Tibial nerve (tissue), 4 donors: ENCODE measurements around the gene LTBP3. TPM values are rescaled to one million over a fixed set of nuclear protein-coding genes. Genes with fewer than 3 reads are reported as not detected.
A peak's percentile ranks its signal among the peaks of the same experiment; 100 is the strongest.
"Not testable (repeated sequence)": the region's sequence is repeated elsewhere in the genome, so short reads cannot be mapped to it uniquely, and the experiment has no call there.

ENCODE experiments used
- DNase-seq, 2 donors: peaks; one replicate each; pipeline ENCODE4 v3.0.0-alpha.2; 2019; ENCODE audit warnings: low spot score in 2 of 2
- H3K27ac ChIP-seq, 4 donors: fragments of 200-600 bp; sonication (generic) in 3 of 4; one replicate each; pipeline ENCODE4 v1.5.1; 2017 to 2019; ENCODE audit warnings: mild to moderate bottlenecking in 1 of 4
- H3K27me3 ChIP-seq, 2 donors: fragments of 200-600 bp; sonication (generic) in 1 of 2; one replicate each; pipeline versions ENCODE4 v1.5.1 to v1.6.0; 2017 to 2019
- H3K36me3 ChIP-seq, 3 donors: fragments of 200-600 bp; sonication (generic); one replicate each; pipeline ENCODE4 v1.5.1; 2018 to 2019
- H3K4me1 ChIP-seq, 4 donors: fragments of 200-600 bp; sonication (generic) in 3 of 4; one replicate each; pipeline ENCODE4 v1.5.1; 2017 to 2019
- H3K4me3 ChIP-seq, 4 donors: fragments of 200-600 bp; sonication (generic) in 3 of 4; one replicate each; pipeline ENCODE4 v1.5.1; 2017 to 2019; ENCODE audit warnings: mild to moderate bottlenecking in 1 of 4, moderate library complexity in 1 of 4
- H3K9me3 ChIP-seq, 4 donors: fragments of 200-600 bp; sonication (generic) in 3 of 4; one replicate each; pipeline ENCODE4 v1.5.1; 2017 to 2019
- CTCF ChIP-seq, 5 experiments: fragments of 200-600 bp in 3 of 5; fragments of 450-650 bp in 2 of 5; sonication (generic) in 3 of 5; IDR thresholded peaks; one replicate each; pipeline ENCODE4 v1.5.1; 2016 to 2019; ENCODE audit warnings: antibody characterized with exemption in 5 of 5, mild to moderate bottlenecking in 3 of 5, moderate library complexity in 2 of 5
- EP300 ChIP-seq, 2 donors: sonication (generic); formaldehyde crosslinking; IDR thresholded peaks; one replicate each; pipeline ENCODE4 v1.6.1; 2017; ENCODE audit warnings: antibody characterized with exemption in 2 of 2, mild to moderate bottlenecking in 1 of 2
- POLR2A ChIP-seq, 2 donors: fragments of 450-650 bp; IDR thresholded peaks; one replicate each; pipeline ENCODE4 v1.6.1; 2017; ENCODE audit warnings: antibody characterized with exemption in 2 of 2, mild to moderate bottlenecking in 2 of 2, moderate library complexity in 2 of 2
- WGBS, 2 donors: methylation state at CpG; one replicate each; pipeline ENCODE4 v1.1.5; 2018; 5-methylcytosine and 5-hydroxymethylcytosine counted together
- total RNA-seq, 4 donors: library from RNA; depleted of rRNA; stranded (reverse); fragments of >200 nt; gene quantifications; one replicate each; pipeline ENCODE4 v1.1.0, GENCODE V29; 2016

Gene LTBP3
- total RNA-seq, 4 donors from 2014 or later = 236 to 476 (median 386) TPM

- H3K4me3 ChIP-seq = no peak overlapping the region
- no peaks in the 10 kb centered on the region for H3K4me1 ChIP-seq
- H3K9me3 ChIP-seq = no peaks in the 10 kb centered on the region
- no peaks in the 10 kb centered on the region for H3K27me3 ChIP-seq
- DNase-seq = no peak
- H3K36me3 ChIP-seq = no peaks in the 10 kb centered on the region
- WGBS, 2 donors = 47 to 61% methylated on average over 4 to 5 of the region's 5 CpGs
- peak overlapping the region in 2 of 4 donors; percentile 44 to 55 for H3K27ac ChIP-seq
- TF ChIP-seq CTCF (IDR thresholded peaks at IDR 0.05) = peak in 3 of 5 experiments; percentile 20 to 55 (median 23)
- no peak for TF ChIP-seq EP300 (IDR thresholded peaks at IDR 0.05)
- no peak for TF ChIP-seq POLR2A (IDR thresholded peaks at IDR 0.05)
Observed at GRCh38 chr11:65516135-65516968, 41.8 kb downstream of the LTBP3 start.

GRCh38 chr11:65512311-65512710 lies 45.8 kb downstream of the LTBP3 start:
- DNase-seq, H3K27ac ChIP-seq, H3K4me3 ChIP-seq, H3K9me3 ChIP-seq, H3K27me3 ChIP-seq, H3K36me3 ChIP-seq: not testable (repeated sequence)
- H3K4me1 ChIP-seq = peaks cover 0 to 22% (median 4%) of the 10 kb centered on the region in 4 donors
- WGBS, 2 donors = 96 to 97% methylated on average over 3 of the region's 3 CpGs

- peak overlapping the region; percentile 93 to 99 (median 94) for H3K27ac ChIP-seq
- DNase-seq = peak in 1 of 2 donors; percentile 57
- H3K9me3 ChIP-seq = no peaks in the 10 kb centered on the region
- peaks cover 17 to 52% (median 36%) of the 10 kb centered on the region in 3 donors for H3K36me3 ChIP-seq
- peak overlapping the region in 3 of 4 donors; percentile 70 to 76 (median 71) for H3K4me3 ChIP-seq
- no peaks in the 10 kb centered on the region for H3K27me3 ChIP-seq
- TF ChIP-seq EP300 (IDR thresholded peaks at IDR 0.05) = peak in 1 of 2 donors; percentile 86
- no peak for TF ChIP-seq POLR2A (IDR thresholded peaks at IDR 0.05)
- no peak for TF ChIP-seq CTCF (IDR thresholded peaks at IDR 0.05)
- 13 to 14% methylated on average over 7 of the region's 7 CpGs for WGBS, 2 donors
- H3K4me1 ChIP-seq = peaks cover 0 to 45% (median 25%) of the 10 kb centered on the region in 4 donors
Observed at GRCh38 chr11:65506772-65507505, 51.2 kb downstream of the LTBP3 start.

- Histone ChIP-seq H3K36me3 (peaks cover 17 to 58% (median 36%) of the 10 kb centered on the region in 3 donors), H3K4me3 (peak overlapping the region; percentile 63 to 76 (median 70)), H3K4me1 (peaks cover 0 to 45% (median 25%) of the 10 kb centered on the region in 4 donors), H3K27me3 (no peaks in the 10 kb centered on the region), H3K9me3 (no peaks in the 10 kb centered on the region), H3K27ac (peak overlapping the region; percentile 93 to 99 (median 94))
- no peak for DNase-seq
- 13 to 20% methylated on average over 4 of the region's 4 CpGs for WGBS, 2 donors
- TF ChIP-seq POLR2A (IDR thresholded peaks at IDR 0.05) (peak in 1 of 2 donors; percentile 9), EP300 (IDR thresholded peaks at IDR 0.05) (peak in 1 of 2 donors; percentile 8), CTCF (IDR thresholded peaks at IDR 0.05) (no peak)
Observed at GRCh38 chr11:65506290-65506771, 51.8 kb downstream of the LTBP3 start.

- WGBS, 2 donors = 8 to 16% methylated on average over 12 of the region's 12 CpGs
- DNase-seq = peak in 1 of 2 donors; percentile 41
- Histone ChIP-seq H3K9me3 (no peaks in the 10 kb centered on the region), H3K36me3 (peaks cover 17 to 61% (median 36%) of the 10 kb centered on the region in 3 donors), H3K4me3 (peak overlapping the region; percentile 63 to 76 (median 70)), H3K4me1 (peaks cover 0 to 41% (median 25%) of the 10 kb centered on the region in 4 donors), H3K27ac (peak overlapping the region; percentile 93 to 99 (median 94)), H3K27me3 (no peaks in the 10 kb centered on the region)
- TF ChIP-seq EP300 (IDR thresholded peaks at IDR 0.05) (peak in 1 of 2 donors; percentile 98), CTCF (IDR thresholded peaks at IDR 0.05) (no peak), POLR2A (IDR thresholded peaks at IDR 0.05) (peak in 1 of 2 donors; percentile 53)
Observed at GRCh38 chr11:65505466-65506289, 52.5 kb downstream of the LTBP3 start.
